ENCODE data around the gene PROP1. TPM values are rescaled to one million over a fixed set of nuclear protein-coding genes. Genes with fewer than 3 reads are reported as not detected.

The PROP1 gene
- total and polyA plus RNA-seq, 4 donors = not detected

- TF ChIP-seq CTCF (IDR thresholded peaks at IDR 0.05; ENCODE audit: control extremely low read depth, extremely low read depth) = no peak
- Histone ChIP-seq H3K4me1 (ENCODE audit: control insufficient read depth in 5 of 5, insufficient read depth in 5 of 5, low read length in 5 of 5) (peaks cover 0 to 2% (median 0%) of the 10 kb centered on the region in 5 donors), H3K27me3 (ENCODE audit: control insufficient read depth in 3 of 3, insufficient read depth in 3 of 3, low read length in 2 of 3) (peaks cover 6 to 27% (median 18%) of the 10 kb centered on the region in 3 donors), H3K4me3 (no peak overlapping the region), H3K36me3 (ENCODE audit: control insufficient read depth in 4 of 4, insufficient read depth in 4 of 4, low read length in 4 of 4) (no peaks in the 10 kb centered on the region), H3K27ac (ENCODE audit: low read depth in 1 of 2, low read length in 1 of 2) (no peak overlapping the region), H3K9me3 (ENCODE audit: control insufficient read depth in 4 of 4, insufficient read depth in 3 of 4, low read length in 3 of 4) (peaks cover 0 to 2% (median 0%) of the 10 kb centered on the region in 4 donors), H3K9ac (ENCODE audit: insufficient read depth in 1 of 2, low read length in 2 of 2) (no peak overlapping the region)
- WGBS, 2 donors = 89 to 91% methylated on average over 11 of the region's 11 CpGs
- DNase-seq = no peak
- no peak for ATAC-seq (ENCODE audit: insufficient read depth, low FRiP score)
Observed at GRCh38 chr5:177988989-177989625, 6.9 kb downstream of the PROP1 start.

GRCh38 chr5:177987326-177987725, 8.7 kb downstream of the PROP1 start:
- no peak for DNase-seq
- Histone ChIP-seq H3K27me3 (ENCODE audit: control insufficient read depth in 3 of 3, insufficient read depth in 3 of 3, low read length in 2 of 3) (peaks cover 12 to 44% (median 36%) of the 10 kb centered on the region in 3 donors), H3K4me1 (ENCODE audit: control insufficient read depth in 5 of 5, insufficient read depth in 5 of 5, low read length in 5 of 5) (peaks cover 0 to 3% (median 0%) of the 10 kb centered on the region in 5 donors), H3K9ac (ENCODE audit: insufficient read depth in 1 of 2, low read length in 2 of 2) (no peak overlapping the region), H3K9me3 (ENCODE audit: control insufficient read depth in 4 of 4, insufficient read depth in 3 of 4, low read length in 3 of 4) (peaks cover 0 to 2% (median 0%) of the 10 kb centered on the region in 4 donors), H3K4me3 (no peak overlapping the region), H3K36me3 (ENCODE audit: control insufficient read depth in 4 of 4, insufficient read depth in 4 of 4, low read length in 4 of 4) (no peaks in the 10 kb centered on the region), H3K27ac (ENCODE audit: low read depth in 1 of 2, low read length in 1 of 2) (no peak overlapping the region)
- TF ChIP-seq CTCF (IDR thresholded peaks at IDR 0.05; ENCODE audit: control extremely low read depth, extremely low read depth) = no peak
- no peak for ATAC-seq (ENCODE audit: insufficient read depth, low FRiP score)
- WGBS, 2 donors = 68 to 73% methylated on average over 9 of the region's 9 CpGs

- Histone ChIP-seq H3K4me1 (ENCODE audit: control insufficient read depth in 5 of 5, insufficient read depth in 5 of 5, low read length in 5 of 5) (peaks cover 0 to 3% (median 0%) of the 10 kb centered on the region in 5 donors), H3K27ac (ENCODE audit: low read depth in 1 of 2, low read length in 1 of 2) (no peak overlapping the region), H3K27me3 (ENCODE audit: control insufficient read depth in 3 of 3, insufficient read depth in 3 of 3, low read length in 2 of 3) (peaks cover 12 to 55% (median 42%) of the 10 kb centered on the region in 3 donors), H3K9me3 (ENCODE audit: control insufficient read depth in 4 of 4, insufficient read depth in 3 of 4, low read length in 3 of 4) (peaks cover 0 to 7% (median 0%) of the 10 kb centered on the region in 4 donors), H3K4me3 (no peak overlapping the region), H3K36me3 (ENCODE audit: control insufficient read depth in 4 of 4, insufficient read depth in 4 of 4, low read length in 4 of 4) (no peaks in the 10 kb centered on the region), H3K9ac (ENCODE audit: insufficient read depth in 1 of 2, low read length in 2 of 2) (no peak overlapping the region)
- DNase-seq = no peak
- TF ChIP-seq CTCF (IDR thresholded peaks at IDR 0.05; ENCODE audit: control extremely low read depth, extremely low read depth) = no peak
- no peak for ATAC-seq (ENCODE audit: insufficient read depth, low FRiP score)
- 19 to 27% methylated on average over 45 to 50 of the region's 50 CpGs for WGBS, 2 donors
Observed at GRCh38 chr5:177985430-177986040, 10.5 kb downstream of the PROP1 start.

Data from lung (tissue), 12 donors.